C4-2B (cell line): Measurements from ENCODE around the gene CLCA1.

Experiments used
- CTCF ChIP-seq: fragments of 450-650 bp; conservative IDR thresholded peaks from 2 replicates; pipeline ENCODE4 v1.5.1; 2017; ENCODE audit warnings: mild to moderate bottlenecking
- ZFX ChIP-seq: fragments of 450-650 bp; IDR thresholded peaks from 2 replicates; pipeline ENCODE4 v1.6.1; 2017

GRCh38 chr1:86453664-86454063 lies 15.1 kb upstream of the CLCA1 start:
- no peak for TF ChIP-seq CTCF
- no peak for TF ChIP-seq ZFX
